HG02840 (cell line): ENCODE data around the gene UBTF.
"Not testable (repeated sequence)": the region's sequence is repeated elsewhere in the genome, so short reads cannot be mapped to it uniquely, and the experiment has no call there.

Experiments
- ATAC-seq: cut with Tn5 transposase; IDR thresholded peaks from one replicate; pipeline ENCODE4 v1.9.1; 2021; ENCODE audit warnings: mild to moderate bottlenecking, moderate library complexity, moderate number of reproducible peaks; ENCODE audit not compliant: unreplicated experiment, low FRiP score

The UBTF gene

DNA sequence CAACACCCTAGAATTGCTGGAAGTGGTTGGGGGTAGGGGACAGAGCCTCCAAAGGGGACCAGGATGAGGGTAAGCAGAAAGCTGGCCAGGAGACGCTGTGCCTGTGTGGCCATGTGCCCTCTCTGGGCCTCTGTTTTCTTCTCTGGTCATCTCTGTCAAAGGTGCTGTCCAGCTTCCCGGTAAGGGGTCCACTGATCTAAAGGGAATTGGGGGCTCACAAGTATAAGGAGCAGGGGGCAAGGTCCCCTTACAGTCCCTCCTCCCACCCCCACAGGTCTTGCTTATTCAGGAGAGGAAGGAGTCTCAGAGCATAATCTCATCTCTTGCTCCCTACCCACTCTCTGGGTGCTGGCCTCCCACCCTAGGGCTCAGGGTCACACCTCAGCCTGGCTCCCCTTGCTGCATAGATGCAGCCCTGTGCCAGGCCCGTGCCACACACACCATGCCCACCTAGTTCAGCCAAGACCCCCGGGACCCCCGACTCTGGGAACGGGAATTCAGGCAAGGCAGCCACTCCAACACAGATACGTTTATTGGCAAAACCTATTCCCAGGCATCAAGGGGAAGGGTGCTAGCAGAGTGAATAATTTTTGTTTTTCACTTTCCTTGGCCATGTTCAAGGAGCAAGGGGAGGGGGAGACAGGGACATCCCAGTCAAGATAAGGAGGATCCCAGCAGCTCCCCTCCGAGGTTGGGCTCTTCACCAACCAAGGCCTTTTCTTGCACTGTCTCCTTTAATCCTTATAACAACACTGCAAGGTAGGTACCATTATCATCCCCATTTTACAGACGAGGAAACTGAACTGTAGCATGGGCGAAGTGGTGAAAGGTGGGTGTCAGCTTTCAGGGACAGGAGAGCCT is 28.6 kb upstream of the UBTF start:
- no peak for ATAC-seq

DNA sequence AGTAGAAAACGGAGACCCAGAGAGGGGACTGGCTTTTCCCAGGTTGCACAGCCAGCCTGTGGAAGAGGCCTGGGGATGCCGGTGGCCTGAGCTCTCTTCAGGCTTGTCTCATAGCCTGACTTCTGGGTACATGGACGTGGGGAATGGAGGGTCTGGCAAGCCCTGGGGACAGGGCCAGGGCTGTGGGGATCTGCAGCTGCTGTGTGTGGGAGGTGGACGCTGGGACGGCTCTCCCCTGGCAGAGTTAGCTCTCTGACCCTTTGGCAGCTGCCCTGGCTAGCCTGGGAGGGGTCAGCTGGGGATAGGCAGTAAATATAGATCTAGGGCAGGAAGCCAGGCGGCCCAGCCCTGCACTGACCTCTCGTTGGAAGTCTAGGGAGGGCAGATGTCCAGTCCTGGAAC is 28.0 kb upstream of the UBTF start:
- no peak for ATAC-seq

DNA sequence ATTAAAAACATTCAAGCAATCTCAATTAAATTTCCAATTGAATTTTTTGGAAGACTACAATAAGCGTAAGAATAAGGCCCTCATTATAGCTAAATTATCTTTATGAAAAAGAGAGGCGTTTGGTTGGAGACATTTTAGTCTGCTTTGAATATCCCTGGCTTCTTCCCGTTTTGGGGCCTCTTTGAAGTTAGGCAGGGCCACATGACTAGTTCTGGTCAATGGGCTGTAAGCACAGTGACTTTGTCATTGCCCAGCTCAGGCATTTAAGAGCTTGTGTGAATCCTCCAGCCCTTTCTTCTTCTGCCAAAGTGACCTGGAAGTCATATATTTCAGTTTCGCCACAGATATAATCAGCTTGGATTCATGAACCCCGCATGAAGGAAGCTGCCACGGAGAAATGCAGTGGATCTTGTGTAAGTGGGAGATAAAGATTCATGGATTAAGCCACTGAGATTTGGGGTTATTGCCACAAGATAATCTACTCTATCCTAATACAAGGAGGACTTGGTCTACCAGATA is 21.7 kb upstream of the UBTF start:
- ATAC-seq, result no peak

DNA sequence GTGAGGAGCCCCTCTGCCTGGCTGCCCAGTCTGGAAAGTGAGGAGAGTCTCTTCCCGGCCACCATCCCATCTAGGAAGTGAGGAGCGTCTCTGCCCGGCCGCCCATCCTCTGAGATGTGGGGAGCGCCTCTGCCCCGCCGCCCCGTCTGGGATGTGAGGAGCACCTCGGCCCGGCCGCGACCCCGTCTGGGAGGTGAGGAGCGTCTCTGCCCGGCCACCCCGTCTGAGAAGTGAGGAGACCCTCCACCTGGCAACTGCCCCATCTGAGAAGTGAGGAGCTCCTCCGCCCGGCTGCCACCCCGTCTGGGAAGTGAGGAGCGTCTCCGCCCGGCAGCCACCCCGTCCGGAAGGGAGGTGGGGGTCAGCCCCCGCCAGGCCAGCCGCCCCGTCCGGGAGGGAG is 18.4 kb upstream of the UBTF start:
- ATAC-seq, result not testable (repeated sequence)

DNA sequence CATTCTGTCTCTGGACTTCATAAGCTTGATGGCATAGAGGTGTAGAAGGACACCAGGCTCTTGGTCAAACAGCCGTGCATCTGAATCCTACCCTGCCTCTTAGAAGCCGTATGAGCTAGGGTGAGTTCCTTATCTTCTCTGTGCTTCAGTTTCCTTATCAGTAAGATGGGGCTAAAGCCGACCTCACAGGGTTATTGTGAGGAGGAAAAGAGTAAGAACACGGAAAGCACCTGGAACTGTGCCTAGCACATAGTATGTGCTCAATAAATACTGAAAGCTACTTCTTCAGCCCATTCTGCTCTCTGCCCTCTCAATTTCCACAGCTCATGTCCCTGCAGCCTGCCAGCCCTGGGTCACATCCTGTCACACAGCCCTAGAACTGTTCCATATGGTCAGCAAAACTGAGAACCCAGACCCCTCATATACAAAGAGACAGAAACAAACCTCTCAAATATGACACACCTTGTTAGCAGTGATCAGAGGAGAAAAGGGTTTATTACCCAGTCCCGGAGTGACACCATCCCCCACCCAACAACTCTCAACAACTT is 17.0 kb upstream of the UBTF start:
- ATAC-seq, result no peak

DNA sequence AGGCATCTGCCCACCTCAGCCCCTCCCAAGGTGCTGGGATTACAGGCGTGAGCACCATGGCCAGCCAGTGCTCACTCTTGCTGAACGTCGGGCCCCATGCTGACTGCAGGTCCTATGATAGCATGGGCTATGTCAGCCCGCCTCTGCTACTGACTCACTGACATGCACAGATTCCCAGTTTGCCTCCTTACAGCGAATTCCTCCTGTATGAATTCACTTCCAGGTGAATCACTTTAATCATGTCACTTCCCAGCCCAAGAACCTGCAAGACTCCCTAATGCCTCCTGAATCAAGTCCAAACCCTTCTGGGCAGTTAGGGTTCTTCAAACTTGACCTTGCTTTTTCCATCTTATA is 16.1 kb upstream of the UBTF start:
- no peak for ATAC-seq

DNA sequence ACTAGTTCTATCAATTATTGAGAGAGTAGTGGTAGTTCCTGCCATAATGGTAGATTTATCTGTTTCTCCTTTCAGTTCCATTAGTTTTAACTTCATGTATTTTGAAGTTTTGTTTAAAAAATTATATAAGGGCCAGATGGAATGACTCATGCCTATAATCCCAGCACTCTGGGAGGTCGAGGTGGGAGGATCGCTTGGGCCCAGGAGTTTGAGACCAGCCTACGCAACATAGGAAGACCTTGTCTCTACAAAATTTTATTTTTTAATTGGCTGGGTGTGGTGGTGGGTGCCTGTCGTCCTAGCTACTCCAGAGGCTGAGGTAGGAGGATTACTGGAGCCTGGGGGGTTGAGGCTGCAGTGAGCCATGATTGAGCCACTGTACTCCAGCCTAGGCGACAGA is 14.1 kb upstream of the UBTF start:
- no peak for ATAC-seq

DNA sequence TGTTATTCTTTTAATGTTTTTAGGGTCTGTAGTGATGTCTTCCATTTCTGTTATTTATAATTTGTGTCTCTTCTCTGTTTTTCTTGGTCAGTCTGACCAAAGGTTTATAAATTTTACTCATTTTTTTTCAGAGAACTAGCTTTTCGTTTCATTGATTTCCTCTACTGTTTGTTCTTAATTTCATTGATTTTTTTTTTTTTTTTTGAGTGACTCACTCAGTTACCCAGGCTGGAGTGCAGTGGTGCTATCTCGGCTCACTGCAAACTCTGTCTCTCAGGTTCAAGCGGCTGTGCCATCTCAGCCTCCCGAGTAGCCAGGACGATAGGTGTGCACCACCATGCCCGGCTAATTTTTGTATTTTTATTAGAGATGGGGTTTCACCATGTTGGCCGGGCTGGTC is 12.6 kb upstream of the UBTF start:
- no peak for ATAC-seq

DNA sequence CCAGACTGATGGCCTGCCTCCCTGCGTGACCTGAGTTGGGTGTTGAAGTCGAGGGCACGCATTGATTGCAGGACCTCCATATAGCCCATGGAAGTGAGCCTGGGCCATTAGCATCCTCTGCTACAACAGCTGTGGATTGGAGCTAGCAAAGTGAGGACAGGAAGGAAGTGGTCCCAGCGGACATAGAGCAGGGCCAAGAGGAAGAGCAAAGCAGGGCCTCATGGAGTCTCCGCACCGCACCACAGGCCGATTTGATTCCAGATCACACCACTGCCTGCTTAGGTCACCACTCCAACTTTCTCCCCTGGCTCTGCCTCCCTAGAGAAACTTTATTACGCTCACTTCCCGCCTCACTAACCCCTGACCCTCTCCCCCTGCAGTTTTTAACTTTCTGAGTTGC is 10.7 kb upstream of the UBTF start:
- no peak for ATAC-seq

DNA sequence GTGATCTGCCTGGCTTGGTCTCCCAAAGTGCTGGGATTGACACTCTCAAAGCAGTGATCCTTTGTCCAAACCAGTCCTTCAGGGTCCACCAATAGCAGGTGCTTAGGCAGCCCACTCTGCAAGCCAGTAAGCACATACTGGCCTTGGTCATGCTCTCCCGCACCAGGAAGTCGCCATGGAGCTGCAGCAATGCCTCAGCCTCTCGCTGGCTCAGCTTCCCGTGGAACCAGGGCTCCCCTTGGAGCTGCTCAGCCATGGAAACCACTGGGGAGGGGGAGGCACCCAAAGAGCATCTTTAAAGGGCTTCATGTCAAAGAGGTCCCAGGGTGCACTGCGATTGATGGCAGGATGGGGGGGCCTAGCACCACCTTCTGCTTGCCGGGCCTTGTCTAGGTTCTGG is 9.6 kb upstream of the UBTF start:
- ATAC-seq, result no peak

DNA sequence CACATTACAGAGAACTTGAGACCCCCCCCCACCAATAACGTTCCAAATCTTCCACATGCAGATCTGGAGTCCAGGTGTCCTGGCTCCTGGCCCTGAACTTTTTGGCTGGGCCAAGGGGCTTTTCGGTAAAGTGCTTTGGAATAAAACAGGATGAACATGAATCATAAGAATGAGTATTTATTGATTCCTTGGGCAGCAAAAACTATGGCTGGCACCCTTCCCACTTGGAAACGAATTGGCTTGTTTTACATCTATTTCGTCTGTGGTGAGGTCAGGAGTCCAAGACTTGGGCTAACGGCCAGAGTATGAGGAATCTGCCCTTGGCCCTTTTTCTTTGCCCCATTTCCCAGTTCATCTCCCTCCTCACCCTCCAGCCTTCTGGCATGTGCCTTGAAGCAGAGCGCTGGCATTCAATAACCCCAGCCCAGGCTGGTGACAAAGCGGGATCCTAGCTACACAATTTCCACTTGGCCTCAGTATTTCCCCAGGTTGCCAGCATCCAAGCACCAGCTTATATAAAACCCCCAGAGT is 4.1 kb upstream of the UBTF start:
- ATAC-seq, result no peak

DNA sequence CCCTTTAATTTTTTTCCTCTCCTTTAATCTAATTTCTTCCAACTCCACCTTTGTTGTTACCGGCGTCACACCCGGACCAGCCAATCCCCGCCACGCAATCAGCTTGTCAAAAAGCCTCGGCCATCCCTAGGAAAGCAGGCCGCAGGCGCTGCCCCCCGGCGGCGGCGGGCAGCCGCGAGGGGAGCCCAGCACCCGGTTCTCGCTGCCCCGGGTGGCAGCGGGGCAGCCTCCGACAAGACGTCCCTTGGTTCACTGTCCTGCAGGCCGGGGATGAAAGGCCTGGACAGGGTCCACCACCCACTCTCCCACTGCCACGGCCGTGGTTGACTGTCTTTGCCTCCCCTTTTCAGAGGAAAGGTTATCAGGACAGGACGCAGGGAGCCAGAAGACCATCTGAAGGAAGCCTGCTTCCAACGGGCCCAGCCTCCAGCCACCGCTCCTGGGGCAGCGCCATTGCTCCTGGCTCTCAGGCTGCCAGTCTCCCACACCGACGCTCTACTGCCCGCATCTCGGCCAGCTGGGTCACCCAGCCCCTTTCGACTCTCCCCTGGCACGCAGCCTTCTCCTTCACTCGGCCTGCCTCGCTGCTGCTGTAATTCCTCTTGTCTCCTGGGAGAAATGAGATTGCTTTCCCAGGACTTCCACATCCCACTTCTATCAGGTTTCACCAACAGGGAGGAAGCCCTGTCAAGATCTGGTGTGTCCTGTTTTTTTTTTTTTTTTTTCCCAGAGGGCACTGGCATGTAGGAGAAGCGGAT is 2.8 kb upstream of the UBTF start:
- no peak for ATAC-seq

DNA sequence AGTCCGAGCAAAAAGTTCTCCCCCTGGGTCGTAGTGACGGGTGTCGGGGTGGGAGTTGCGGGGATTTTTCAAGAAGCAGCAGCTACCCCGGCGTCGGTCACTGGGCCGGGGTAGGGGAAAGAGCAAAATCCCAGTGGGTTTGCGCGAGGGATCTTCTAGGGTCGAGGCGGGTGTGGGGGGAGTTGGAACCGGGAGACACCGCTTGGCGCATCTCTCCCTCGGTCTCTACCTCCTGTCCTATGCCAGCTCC is 2.3 kb upstream of the UBTF start:
- ATAC-seq, result no peak

DNA sequence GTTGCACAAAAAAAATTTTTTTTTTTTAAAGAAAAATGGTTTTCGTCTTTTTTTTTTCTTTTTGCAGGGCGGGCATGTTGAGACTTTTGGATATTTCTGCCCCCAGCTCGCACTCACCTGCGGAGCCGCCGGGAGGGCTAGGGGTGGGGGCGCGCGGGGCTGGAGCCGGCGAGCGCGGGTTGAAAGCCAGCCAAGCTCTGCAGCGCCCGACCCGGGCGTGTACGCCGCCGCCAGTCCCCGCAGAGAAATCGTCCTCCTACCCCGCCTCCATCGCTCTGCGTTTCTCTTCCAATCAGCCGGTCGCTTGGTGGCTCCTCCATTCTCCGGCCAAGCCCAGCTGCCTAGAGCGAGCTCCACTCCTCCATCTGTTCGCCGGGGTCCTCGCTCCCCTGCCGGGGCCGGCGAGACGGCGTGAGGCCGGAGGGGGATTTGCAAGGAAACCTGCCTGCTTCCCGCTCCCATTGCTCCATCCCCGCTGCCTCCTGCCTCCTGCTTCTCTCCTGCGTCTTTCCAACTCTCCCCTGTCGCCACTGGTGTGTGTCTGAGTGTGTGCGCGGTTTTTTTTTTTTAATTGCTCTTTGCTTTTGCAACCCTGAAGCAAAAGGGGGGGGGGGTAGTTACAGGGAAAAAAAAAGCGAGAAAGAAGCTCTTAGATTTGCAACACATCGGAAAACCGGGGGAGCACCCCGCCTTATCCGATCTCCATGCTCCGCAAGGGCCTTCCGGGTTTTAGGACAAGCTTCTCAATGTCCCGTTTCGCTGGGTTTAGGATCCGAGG is 1.8 kb upstream of the UBTF start:
- no peak for ATAC-seq

DNA sequence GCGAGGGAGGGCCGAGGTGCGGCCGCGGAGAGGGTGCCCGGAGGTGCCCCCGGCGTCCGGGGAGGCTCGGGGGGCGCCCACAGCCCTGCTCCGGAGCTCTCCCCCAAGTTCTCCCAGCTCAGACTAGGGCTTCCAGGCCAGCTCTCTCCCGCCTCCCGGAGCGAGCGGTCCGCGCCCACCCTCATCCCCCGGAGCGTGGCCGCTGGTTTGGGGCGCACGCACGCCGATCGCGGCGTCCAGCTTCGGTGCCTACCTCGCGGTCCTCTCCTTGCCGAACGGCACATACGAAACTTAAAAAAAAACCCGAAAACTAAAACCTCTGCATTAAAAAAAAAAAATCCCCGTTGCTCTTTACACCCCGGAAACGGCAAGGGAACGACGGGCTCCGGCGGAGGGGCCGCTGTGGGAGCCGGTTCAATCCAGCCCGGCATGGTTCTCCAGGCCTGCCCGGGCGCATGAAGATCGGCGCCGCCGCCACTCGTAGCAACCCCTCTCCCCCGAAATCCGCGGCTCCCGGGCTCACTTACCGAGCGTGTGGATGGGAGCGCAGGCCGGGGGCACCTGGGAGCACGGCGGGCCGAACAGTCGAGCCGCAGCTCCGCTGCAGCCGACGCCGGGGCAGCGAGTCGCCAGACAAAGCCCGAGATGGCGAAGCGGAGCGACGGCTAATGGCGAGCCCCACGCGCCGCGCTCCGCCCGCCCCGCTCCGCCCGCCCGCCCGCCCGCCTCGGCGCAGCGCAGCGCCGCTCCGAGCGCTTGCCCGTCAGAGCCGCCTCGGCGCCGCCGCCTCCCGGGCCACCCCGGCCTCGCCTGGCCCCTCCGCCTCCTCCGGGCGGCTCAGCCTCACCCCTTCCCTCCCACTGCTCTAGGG is 973 bp upstream of the UBTF start:
- ATAC-seq, result no peak

DNA sequence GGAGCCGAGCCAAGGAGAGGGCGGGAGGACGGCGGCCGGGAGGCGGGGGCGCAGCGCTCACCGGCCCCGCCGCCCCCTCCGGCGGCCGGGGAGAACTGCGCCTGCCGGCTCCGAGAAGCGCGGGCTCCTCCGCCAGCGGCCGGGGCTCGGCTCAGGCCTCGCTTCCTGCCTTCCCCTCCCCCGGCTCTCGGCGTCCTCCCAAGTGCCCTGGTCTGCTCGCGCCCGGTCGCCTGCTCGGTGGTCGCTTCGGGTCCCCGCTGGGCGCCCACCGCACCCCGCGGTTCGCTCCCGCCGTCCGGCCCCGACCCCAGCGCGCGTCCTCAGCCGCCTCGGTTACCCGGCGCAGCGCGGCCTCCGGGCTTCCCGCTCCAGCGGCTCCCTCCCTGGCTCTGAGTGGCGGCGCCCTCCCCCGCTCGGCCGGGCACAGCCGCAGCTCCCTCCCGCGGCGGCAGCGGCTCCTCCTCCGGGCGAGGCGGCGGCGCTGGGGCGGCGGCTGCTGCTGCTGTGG is 313 bp downstream of the UBTF start:
- ATAC-seq, result peak; percentile 41

DNA sequence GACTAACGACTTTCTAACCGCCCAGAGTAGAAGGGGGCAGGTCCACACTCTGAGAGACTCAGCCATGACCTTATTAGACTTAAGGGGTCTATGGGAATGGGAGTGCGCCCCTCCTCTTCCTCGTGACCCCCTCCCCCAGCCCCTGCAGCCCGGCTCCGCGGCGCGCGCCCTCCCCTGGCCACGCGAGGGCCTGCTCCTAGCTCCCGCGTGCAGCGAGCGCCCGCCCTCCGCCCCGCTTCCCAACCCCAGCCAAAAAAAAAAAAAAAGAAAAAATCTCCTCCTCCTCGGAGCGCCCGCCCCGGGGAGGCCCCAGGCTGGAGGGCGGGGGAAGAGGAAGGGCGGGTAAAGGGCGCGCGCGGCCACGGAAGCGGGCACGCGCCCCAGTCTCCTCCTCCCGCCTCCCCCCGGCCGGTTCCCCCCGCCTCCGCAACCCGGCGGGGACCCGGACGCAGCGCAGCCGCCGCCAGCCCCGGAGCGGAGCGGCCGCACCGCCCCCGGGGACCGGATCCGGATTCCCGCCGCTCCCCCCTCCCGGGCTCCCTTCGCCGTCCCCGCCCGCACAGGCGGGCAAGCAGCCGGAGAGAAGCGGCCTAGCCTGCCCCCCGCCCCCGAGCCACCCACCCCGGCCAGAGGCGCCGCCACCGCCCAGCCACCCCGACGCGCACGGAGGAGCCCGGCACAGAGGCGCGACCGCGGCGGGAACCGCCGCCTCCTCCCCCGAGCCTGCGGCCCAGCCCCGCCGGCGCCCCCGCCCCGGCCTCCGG is 949 bp downstream of the UBTF start:
- peak; percentile 33 for ATAC-seq

DNA sequence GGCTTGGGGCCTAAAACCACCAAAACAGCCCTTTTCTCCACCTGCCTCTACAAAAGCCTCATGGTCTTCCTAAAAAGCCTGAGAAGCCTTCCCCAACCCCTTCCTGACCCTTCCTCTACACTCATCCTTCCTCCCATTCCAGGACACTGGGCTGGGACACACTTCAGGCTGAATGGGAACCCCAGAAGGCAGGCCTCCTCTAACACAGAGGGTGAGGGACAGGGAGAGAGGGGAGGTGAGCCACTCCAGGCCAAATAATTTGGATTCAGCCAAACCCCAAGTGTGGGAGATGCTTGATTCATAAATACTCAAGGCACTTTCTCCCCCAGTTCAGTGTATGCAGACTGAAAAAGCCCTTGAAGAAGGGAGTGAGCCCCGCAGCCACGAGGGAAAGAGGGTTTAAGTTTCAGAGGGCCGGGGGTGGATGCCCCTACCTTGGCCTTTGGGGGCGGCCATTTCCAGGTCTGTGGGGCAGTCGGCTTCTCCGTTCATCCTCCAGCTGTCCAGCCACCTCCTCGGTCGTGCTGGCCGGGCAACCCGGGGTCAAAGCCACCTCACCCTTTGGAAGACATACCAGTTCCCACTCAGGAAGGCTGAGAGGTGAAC is 1.6 kb downstream of the UBTF start:
- ATAC-seq, result no peak

DNA sequence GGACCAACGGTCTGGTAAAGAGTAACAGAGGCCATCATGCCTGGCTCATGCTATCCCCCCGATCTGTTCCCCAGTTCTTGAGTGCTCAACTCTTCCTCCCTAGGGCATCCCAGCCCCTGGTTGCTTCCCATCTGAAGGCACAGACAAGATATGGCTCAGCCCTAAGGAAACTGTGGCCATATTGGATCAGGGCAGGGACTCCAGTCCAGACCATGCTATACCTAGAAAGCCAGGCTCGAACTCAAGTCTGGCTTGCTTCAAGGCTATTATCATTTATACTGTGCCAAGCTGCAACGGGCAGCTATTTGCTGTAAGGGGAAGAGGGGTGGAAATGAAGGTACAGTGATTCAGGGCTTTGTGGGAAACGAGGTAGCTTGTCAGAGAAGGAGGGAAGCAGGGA is 2.8 kb downstream of the UBTF start:
- ATAC-seq, result no peak
